HG03469 (cell line): Measurements from ENCODE around the gene DNAH10.

Experiments used
- ATAC-seq: cut with Tn5 transposase; IDR thresholded peaks from one replicate; pipeline ENCODE4 v1.9.1; 2021; ENCODE audit warnings: mild to moderate bottlenecking, moderate library complexity, moderate number of reproducible peaks; ENCODE audit not compliant: unreplicated experiment

Gene DNAH10

GRCh38 chr12:123873793-123874192 lies 111.7 kb downstream of the DNAH10 start:
- ATAC-seq = no peak

DNA sequence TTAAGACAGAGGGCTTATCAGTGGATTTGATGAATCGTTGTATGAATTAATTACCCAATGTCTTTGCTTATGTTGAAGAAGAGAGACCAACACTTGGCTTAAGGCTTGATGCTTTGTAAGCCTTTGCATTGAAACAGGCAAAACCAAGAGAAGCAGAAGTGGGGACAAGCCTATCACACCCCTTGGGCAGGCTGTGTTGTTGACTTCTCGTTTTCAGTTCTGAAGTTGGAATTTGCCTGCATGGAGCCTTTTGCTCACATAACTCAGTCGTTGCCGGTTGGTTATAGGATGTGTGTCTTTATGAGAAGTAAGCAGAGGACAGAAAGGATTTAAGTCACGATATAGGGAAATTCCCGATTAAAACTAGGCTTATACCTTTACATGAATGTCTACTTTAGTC lies 115.9 kb downstream of the DNAH10 start:
- no peak for ATAC-seq

GRCh38 chr12:123879101-123879500 lies 117.0 kb downstream of the DNAH10 start:
- no peak for ATAC-seq

- no peak for ATAC-seq
Observed at GRCh38 chr12:123879691-123880090, 117.6 kb downstream of the DNAH10 start.

DNA sequence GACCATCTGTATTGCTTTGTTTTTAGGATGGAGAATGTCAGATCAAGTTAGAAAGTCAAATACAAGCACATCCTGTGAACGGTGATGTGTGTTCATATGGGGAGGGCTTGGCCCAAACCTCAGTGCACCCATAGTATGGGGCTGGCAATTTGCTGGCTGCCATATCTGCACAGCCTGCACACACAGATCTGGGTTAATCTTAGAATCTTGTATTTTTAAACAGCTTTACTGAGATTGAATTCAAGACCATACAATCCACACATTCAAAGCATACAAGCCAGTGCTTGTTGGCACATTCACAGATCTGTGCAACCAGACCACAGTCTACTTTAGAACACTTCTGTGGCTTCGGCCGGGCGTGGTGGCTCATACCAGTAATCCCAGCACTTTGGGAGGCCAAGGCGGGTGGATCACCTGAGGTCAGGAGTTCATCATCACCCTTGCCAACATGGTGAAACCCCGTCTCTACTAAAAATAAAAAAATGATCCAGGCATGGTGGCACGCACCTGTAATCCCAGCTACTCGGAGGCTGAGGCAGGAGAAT lies 120.1 kb downstream of the DNAH10 start:
- no peak for ATAC-seq

DNA sequence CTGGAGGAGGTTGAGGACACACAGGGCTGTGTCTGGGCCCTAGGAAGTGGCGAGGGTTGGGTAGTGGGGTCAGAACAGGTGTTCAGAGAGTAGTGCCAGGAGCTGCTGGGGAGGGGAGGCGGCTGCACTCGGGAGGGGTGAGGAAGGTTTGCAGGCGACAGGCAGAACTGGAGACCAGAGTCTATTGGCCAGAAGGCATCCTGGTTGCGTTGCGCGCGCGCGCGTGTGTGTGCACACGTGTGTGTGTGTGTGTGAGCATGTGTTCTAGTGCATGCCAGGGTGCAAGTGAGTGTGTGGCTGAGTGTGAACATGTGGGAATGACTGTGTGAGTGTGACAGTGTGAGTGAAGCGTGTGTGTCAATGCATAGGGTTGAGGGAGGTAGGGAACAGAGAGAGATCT lies 124.2 kb downstream of the DNAH10 start:
- ATAC-seq = no peak

DNA sequence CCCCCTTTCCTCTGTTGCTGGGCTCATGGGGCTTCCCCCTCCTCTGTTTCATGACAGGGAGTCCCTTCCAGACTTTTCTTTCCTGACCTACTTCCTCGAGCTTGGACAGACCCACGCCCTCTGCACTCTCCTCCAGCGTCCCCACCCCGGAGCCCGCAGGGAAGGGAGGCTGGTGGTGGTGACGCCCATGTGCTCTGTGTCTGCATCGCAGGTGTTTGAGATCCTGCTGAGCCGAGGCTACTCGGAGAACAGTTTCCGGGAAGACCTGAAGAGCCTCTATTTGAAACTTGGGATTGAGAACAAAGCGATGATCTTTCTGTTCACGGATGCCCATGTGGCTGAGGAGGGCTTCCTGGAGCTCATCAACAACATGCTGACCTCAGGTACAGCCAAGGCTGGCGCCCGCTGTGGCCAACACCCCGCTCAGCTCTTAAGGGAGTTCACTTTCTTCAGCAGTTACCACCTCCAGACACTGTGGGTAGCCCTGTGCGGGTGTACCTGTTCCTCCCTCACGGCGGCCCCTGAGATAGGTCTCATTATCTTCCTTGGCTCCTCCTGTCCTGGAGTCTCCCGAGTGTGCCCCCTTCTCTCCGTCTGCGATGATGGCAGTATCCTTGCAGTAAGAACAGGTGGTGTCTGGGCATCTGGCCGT lies 125.0 kb downstream of the DNAH10 start:
- no peak for ATAC-seq

DNA sequence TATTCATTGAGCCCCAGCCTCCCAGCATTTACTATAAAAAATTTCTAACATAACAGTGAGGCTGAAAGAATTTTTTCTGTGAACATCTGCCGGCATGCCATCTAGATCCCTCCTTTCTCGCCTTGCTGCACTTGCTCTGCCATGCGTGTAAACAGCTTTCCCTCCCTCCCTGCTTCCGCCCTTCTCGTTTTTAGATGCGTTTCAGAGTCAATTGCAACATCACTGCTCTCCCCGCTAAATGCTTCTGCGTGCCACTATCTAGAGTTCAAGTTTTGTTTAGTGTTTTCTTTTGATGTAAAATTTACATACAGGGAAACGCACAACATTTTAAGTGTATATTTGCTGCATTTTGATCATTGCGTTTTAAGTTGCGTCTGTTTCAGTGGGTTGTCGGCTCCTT lies 126.9 kb downstream of the DNAH10 start:
- ATAC-seq = no peak

DNA sequence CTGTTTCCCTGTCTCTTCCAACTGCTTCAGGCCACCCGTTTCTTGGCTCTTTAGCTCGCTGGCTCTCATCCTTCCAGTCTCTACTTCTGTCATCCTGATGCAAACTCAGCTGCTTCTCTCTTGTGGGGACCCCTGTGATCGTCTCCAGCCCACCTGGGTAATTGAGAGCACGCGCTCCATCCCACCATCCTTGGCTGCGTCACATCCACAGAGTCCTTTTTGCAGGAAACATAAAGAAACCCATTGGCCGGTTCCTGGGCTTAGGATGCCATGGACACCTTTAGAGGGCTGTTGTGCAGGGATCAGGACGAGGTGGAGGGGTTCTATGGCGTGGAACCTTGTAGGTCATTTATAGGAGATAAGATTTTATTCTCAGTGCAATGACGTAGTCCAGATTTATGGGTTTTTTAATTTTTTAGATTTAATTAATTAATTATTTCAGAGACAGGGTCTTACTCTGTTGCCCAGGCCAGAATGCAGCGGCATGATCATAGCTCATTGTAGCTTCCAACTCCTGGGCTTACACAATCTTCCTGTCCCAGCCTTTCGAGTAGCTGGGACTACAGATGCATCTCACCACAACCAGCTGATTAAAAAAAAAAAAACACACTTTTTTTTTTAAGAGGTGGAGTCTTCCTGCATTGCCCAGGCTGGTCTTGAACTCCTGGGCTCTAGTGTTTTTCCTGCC lies 127.9 kb downstream of the DNAH10 start:
- ATAC-seq = no peak

GRCh38 chr12:123890536-123890902 lies 128.4 kb downstream of the DNAH10 start:
- ATAC-seq = no peak

DNA sequence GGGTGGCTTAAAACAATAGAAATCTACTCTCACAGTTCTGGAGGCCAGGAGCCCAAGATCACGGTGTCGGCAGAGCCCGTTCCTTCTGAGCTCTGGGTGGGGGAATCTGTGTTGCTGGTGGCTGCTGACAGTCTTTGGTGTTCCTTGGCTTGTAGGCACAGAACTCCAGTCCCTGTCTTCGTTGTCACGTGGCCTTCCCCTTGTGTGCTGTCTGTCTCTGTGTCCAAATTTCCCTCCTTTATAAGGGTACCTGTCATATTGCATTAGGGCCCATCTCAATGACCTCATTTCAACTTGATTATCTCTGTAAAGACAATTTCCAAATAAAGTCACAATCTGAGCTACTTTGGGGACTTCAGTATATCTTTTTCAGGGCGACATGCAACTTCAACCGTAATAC lies 128.9 kb downstream of the DNAH10 start:
- ATAC-seq = no peak

- ATAC-seq = no peak
Observed at GRCh38 chr12:123891516-123892179, 129.5 kb downstream of the DNAH10 start.

DNA sequence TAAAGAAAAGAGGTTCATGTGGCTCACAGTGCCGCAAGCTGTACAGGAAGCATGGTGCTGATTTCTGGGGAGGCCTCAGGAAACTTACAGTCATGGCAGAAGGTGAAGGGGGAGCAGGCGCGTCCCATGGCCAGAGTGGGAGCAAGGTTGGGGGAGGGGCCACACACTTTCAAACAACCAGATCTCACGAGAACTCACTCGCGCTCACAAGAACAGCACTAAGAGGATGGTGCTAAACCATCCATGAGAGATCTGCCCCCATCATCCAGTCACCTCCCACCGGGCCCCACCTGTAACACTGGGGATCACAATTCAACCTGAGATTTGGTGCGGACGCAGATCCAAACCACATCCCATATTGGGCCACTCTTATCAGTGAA lies 130.1 kb downstream of the DNAH10 start:
- ATAC-seq = no peak

GRCh38 chr12:123892853-123893252 lies 130.8 kb downstream of the DNAH10 start:
- ATAC-seq = no peak

- ATAC-seq = no peak
Observed at GRCh38 chr12:123893276-123893675, 131.2 kb downstream of the DNAH10 start.

- ATAC-seq = no peak
Observed at GRCh38 chr12:123894823-123895345, 132.8 kb downstream of the DNAH10 start.

- no peak for ATAC-seq
Observed at GRCh38 chr12:123895451-123895850, 133.3 kb downstream of the DNAH10 start.

DNA sequence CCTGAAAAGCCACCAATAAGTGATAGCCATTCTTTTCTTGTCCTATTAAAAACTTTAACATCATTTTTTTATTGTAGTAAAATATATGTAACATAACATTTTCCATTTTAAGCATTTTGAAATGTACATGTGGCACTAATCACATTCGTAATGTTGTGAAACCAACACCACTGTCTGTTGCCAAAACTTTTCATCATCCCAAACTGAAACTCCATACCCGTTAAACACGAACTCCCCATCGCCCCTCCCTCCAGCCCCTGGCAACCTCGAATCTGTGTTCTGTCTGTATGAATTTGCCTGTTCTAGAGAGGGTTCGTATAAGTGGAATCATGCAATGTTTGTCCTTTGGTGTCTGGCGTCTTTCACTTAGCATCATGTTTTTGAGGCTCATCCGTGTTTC lies 134.7 kb downstream of the DNAH10 start:
- ATAC-seq = no peak

DNA sequence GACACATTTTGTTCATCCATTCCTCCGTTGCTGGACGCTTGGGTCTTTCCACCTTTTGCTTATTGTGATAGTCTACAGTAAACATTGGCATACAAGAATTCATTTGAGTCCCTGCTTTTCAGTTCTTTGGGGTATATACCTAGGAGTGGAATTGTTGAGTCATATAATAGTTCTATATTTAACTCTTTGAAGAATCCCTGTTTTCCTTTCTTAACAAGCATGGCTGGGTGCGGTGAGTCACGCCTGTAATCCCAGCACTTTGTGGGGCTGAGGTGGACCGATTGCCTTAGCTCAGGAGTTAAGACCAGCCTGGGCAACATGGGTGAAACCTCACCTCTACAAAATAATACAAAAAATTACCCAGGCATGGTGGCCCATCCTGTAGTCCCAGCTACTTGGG lies 135.1 kb downstream of the DNAH10 start:
- ATAC-seq = no peak

DNA sequence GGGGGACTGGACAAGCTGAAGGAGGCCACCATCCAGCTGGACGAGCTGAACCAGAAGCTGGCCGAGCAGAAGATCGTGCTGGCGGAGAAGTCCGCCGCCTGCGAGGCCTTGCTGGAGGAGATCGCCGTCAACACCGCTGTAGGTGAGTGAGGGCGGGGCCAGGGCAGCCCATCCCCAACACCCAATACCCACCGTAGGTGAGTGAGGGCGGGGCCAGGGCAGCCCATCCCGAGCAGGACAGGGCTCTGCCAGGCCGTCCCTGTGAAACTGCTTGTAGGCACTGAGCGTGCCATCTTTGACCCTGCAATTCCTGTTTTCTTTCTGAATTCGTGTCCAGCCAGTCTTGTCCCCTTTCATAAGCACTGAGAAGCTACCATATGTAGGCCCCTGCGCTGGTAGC lies 136.6 kb downstream of the DNAH10 start:
- ATAC-seq = no peak

DNA sequence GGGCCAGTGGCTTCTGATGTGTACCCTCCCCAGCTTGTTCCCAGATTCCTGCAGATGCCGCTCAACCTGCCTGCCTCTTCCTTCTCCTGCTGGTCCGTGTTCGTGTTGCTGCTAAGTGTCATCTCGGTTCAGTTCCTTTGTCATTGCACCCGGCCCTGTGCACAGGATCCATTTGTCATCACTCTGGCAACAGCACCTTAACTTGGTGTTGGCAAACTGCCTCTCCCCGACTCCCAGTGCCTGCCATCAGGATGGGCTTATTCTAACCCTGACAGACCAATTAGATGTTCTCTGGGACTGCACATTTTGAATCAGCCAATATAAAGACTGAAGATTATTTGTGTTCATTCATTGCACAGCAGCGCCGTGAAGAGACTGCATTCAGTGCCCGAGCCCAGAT lies 137.3 kb downstream of the DNAH10 start:
- ATAC-seq = no peak

DNA sequence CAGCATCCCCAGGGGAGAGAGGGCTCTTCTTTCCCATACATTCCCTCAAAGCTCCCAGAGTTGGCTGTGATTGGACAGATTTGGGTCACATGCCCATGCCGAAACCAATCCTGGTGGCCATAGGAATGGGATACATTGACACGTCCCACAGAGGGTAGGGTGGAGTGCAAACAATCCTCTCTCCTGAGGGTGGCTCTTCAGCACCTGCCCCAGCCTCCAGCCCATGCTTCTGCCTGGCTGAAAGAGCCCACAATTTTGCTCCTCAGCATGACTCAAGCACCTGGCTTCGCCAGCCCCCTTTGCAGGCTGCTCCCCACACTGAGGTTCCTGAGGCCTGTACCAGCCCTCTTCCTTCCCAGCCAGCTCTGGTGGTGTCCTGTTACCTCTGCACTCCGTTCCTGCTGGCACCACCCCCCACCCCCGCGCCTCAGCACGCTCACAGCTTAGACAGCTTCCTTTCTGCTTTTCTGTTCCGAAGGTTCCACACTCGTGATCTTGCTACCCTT lies 138.8 kb downstream of the DNAH10 start:
- no peak for ATAC-seq
